Hematopoietic multipotent progenitor cell (in vitro differentiated cells): ENCODE data around the gene ADAMTSL5. TPM values are rescaled to one million over a fixed set of nuclear protein-coding genes. Genes with fewer than 3 reads are reported as not detected.
"Not testable (repeated sequence)": the region's sequence is repeated elsewhere in the genome, so short reads cannot be mapped to it uniquely, and the experiment has no call there.

Experiments
- DNase-seq, 3 donors: peaks; one replicate each; pipeline ENCODE4 v3.0.0-alpha.2; 2011 to 2015; ENCODE audit warnings: low read depth in 2 of 3, low spot score in 2 of 3
- total RNA-seq: library from RNA; depleted of rRNA; stranded (reverse); fragments of >200 nt; gene quantifications from one replicate; pipeline ENCODE4 v1.2.3, GENCODE V29; 2012

Gene ADAMTSL5
- total RNA-seq, 1 donor = not detected

DNA sequence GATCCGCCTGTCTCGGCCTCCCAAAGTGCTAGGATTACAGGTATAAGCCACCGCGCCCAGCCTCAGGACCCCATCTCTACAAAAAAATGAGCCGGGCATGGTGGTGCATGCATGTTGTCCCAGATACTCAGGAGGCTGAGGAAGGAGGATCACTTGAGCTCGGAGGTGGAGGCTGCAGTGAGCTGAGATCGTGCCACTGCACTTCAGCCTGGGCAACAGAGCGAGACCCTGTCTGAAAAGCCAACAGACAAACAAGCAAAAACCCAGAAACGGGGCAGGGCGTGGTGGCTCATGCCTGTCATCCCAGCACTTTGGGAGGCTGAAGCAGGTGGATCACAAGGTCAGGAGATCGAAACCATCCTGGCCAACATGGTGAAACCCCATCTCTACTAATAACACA lies 18.0 kb upstream of the ADAMTSL5 start:
- not testable (repeated sequence) for DNase-seq

DNA sequence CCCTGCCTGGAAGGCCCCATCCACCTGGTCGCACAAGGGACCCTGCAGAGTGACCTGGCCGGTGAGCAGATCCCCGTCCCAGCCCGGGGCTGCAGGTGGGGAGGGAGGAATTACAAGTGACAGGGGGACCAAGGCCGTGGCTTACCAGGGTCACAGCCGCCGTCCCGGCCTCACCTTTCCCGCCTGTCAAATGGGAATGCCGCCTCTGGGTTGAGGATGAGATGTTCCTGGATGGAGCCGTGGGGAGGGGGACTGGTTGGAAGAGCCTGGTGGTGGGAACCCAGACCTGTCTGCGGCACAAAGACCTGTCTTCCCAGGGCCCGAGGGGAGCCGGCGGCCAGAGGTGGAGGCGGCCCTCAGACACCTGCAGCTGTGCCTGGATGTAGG lies 16.6 kb upstream of the ADAMTSL5 start:
- DNase-seq = no peak

DNA sequence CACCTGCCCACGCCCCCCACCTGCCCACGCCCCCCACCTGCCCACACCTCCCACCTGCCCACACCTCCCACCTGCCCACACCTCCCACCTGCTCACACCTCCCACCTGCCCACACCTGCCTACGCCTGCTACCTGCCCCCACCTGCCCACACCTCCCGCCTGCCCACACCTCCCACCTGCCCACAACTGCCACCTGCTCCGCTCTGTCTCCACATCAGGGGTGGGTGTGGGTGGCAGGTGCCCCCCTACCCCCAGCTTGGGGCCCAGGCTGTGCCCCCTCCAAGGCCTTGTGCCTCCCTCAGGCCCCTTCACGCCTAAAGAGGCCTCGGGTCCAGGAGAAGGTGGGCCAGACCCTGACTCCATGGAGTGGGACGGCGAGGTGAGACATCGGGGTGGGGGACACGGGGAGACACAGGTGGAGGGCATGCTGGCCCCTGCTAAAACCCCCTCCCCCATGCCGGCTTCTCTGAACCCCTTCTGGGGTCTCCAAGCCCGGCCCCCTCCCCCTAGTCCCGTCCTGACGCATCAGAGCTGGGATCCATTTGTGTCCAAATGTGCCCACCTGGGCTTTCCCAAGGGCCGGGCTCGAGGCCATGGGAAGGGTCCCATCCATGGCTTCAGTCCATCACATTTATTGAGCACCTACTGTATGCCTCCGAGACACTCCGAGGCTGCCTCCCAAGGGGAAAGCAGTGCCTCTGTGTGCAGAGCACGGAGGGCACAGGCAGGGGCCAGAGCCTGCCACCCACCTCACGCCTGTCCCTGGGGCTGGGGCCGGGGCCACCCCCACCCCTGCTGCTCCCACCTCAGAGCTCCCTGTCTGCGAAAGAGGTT lies 16.0 kb upstream of the ADAMTSL5 start:
- no peak for DNase-seq

DNA sequence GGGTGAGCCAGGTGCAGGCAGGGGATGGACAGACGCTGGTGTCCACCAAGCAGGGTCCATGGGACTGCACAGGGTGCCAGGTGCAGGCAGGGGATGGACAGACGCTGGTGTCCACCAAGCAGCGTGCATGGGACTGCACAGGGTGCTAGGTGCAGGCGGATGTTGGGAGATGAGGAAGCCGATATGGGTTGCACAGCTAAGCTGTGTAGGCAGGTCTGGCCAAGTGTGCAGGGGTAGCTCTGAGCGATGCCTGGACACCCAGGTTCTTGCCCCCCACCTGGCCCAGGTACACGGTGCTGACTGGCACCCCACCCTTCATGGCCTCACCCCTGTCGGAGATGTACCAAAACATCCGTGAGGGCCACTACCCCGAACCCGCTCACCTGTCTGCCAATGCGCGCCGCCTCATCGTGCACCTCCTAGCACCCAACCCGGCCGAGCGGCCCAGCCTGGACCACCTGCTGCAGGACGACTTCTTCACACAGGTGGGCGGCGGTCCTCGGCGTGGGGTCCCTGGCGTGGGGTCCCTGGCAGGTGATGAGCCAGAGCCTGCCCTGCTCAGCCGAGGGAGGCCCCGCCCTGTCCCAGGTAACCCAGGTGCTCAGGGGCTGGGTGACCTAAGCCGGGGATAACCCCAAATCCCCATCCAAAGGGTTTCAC lies 15.0 kb upstream of the ADAMTSL5 start:
- no peak for DNase-seq

DNA sequence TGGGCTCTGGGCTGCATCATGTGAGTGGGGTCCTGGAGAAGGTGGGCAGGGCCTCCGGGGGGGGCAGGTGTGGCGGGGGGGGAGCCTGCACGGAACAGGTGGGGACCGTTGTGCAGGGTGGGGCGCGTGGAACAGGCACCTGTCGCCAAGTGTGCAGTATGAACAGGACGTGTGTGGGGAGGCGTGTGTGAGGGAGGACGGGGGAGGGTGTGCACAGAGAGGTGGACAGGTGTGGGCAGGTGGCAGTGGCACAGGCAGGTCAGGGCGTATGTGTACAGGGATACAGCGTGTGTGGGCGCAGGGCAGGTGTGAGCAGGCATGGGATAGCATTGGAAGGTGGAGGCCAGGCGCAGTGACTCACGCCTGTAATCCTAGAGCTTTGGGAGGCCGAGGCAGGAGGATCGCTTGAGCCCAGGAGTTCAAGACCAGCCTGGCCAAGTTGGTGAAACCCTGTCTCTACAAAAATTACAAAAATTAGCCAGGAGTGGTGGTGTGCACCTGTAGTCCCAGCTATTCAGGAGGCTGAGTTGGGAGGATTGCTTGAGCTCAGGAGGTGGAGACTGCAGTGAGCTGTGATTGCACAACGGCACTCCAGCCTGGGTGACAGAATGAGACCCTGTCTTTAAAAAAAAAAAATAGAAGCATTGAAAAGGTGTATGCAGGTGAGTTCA lies 14.3 kb upstream of the ADAMTSL5 start:
- no peak for DNase-seq

DNA sequence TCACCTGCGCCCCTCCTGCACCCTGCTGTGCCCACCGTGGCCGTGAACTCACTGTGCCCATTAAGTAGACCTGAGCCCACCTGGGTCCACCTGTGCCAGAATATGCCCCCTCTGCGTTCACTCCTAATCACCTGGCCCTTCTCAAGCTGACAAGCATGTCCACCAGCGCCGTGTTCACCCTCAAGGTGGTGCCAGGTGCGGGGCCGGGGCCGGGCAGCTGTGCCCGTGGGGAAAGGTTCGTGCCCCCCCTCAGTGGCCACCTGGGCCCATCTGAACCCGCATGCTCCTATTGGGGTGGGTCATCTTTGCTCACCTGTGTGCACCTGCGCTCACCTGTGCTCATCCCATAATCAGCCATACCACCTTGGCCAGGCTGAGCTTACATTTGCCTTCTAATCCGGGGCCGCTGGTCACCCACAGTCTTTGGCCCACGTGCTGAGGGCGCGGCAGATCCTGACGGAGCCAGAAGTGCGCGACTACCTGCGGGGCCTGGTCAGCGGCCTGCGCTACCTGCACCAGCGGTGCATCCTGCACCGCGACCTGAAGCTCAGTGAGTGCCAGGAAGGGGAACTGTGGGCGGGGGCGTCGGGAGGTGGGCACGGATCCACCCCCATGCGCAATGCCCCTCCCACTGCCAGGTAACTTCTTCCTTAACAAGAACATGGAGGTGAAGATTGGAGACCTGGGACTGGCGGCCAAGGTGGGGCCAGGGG lies 13.4 kb upstream of the ADAMTSL5 start:
- no peak for DNase-seq

DNA sequence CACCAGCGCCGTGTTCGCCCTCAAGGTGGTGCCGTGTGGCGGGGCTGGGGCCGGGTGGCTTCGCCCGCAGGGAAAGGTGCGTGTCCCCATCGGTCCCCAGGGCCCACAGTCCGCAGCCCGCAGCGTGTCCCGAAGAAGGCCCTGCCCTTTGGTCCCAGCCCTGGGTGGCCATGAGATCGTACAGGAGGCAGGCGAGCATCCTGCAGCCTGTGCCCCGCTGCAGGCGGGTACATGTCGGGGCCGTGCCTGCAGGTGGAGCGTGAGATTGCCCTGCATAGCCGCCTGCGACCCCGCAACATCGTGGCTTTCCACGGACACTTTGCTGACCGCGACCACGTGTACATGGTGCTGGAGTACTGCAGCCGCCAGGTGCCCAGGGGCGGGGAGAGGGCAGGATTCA lies 12.5 kb upstream of the ADAMTSL5 start:
- DNase-seq = no peak

DNA sequence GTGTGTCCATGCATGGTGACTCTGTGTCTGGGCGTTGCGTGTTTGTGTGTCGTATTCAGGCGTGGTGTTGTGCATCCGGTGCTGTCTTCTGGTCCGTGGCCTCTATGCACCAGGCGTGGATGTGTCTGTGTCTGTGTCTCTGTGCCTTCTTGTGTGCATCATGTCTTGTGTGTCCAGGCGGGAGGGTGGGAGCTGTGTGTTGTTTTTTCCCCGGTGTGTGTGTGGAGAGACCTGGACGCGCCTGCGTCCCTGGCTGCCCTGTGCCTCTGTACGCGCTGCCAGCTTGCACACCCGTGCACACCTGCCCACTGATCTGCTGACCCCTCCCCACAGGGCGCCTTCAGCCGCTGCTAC lies 12.1 kb upstream of the ADAMTSL5 start:
- no peak for DNase-seq

DNA sequence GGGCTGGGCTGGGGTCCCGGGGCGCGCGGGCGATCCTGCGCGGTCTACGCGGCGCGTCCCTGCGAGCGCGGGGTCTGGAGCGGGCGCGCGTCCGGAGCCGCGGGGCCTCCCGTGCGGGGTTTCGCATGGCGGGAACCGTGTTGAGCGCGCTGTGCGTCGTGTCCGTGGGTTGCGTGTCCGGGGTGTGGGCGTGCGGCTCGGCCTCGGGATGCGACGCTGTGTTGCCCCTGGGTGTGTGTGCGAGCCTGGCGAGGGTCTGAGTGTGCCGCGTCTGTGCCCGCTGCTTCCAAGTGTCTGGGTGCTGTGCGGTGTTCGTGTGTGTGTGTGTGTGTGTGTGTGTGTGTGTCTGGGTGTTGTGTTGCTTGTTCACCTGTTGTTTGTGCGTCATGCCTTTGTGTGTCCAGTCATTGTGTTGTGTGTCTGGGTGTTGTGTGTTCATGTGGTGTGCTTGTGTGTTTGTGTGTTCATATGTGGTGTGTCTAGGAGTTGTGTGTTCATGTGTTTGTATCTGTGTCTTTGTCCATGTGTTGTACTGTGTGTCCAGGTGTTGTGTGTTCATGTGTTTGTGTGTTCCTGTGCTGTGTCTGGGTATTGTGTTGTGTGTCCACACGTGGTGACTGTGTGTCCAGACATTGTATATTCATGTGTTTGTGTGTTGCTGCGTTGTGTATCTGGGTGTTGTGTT lies 11.6 kb upstream of the ADAMTSL5 start:
- DNase-seq = no peak

DNA sequence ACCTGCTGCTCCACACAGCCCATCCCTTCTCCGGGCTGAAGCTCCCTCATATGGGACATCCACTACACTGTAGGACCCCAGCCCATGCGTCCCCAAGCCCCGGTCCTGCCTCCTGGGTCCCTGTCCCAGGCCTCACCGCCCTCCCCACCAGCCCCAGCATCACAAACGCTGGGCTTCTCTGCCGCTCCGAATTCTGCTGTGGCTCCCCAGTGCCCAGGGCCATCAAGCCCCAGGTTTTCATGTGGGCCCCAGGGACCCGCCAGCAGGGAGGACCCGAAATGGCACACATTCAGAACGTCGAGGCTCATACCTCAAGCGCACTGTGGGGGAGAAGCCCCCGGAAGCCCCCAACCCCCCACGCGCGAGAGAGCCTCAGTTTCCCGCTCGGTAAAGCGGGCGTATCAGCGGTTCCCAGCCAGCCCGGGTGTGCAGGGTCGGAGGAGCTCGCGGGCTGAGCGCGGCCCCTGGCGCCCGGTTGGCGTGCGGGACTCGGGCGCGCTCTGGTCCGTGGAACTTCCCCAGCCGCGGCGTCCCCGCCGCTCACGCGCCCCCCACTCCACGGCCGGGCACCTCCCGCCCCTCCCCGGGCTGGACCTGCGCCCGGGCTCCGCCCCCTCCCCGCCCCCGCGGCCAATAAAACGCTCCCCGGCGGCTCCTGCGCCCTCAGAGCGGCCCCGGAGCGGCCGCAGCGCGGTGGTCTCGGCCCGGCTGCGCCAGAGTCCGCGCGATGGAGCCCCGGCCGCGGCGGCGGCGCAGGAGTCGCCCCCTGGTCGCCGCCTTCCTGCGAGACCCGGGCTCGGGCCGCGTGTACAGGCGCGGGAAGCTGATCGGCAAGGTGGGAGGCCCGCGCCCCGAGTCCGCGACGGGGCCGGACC lies 10.8 kb upstream of the ADAMTSL5 start, which contains the start of gene PLK5:
Gene PLK5, plus strand, starts transcription at position 666 of the 875 bp plus-strand sequence. CDS start 2,920 bp downstream, outside the sequence.
- DNase-seq = no peak

DNA sequence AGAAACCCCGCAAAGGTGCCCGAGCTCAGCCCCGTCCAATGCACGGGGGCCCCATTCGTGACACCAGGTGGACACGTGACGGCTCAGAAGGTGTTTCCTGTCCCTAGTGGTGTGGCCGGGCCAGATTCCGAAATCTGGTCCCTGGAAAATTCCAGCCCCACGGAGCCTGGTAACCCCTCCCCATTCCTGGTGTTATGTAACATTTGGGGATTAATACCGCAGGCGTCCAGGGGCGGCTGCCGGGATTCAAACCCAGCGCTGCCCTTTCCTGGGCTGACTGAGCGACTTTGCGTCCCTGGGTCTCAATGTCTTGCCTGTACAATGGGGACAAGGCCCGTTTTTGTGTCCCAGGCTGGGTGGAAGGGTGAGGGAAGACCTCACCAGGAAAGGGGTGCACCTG lies 10.0 kb upstream of the ADAMTSL5 start:
- no peak for DNase-seq

DNA sequence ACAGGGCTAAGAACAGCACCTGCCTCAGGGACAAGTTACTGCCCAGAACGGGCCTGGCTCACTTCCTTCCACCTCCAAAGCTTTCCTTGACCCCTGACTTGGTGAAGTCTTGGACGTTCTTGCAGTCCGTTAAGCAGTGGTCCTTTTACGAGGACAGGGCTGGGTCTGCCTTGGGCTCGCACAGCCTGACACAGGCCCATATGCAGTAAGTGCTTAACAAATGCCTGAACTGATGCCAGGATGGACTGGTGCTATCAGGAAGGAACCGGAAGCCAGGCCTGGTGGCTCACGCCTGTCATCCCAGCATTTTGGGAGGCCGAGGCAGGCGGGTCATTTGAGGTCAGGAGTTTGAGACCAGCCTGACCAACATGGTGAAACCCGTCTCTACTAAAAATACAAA lies 9.2 kb upstream of the ADAMTSL5 start:
- no peak for DNase-seq

DNA sequence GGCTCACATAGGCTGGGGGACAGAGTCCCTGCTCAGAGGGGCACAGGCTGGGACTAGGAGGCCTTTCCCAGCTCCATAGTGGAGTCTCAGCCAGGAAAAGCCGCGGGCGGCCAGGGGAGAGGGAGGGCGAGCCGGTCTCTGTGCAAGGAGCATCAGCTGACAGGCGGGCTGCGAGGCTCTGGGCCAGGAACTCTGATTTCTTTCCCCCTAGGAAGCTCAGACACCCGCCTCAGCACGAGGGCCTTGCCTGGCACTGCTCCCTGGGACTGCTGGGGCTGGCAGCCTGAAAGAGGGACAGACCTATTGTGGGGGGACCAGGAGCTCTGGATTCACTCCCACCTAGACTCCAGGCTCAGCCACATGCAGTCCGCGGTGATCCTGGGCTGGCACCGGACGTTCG lies 8.8 kb upstream of the ADAMTSL5 start:
- DNase-seq = no peak

DNA sequence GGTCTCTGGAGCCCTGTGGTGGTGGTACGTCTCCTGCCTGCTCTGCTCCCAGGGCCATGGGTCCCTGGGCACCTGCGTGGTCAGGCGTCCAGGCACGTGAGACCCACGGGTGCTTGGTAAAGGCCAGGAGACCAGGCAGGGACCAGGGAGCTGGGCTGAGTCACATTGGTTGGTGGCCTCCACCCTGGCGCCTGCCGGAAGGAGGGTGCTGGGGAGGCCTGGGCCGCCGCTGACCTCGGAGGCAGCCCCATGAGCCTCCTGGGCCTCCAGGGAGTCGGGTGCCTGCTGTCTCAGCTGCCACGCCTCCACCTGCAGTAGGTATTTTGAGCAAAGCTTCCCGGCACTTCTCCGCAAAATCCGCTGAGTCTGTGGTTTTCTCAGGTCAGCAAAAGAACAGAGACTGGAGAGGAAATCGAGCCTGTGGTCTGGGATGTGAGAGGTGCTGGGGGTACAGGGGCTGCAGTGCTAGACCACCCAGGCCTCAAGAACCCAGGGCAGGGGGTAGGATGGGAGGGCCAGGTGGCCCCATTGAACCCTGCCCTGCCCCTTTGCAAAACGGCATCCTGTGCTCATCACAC lies 7.5 kb upstream of the ADAMTSL5 start:
- DNase-seq = no peak

DNA sequence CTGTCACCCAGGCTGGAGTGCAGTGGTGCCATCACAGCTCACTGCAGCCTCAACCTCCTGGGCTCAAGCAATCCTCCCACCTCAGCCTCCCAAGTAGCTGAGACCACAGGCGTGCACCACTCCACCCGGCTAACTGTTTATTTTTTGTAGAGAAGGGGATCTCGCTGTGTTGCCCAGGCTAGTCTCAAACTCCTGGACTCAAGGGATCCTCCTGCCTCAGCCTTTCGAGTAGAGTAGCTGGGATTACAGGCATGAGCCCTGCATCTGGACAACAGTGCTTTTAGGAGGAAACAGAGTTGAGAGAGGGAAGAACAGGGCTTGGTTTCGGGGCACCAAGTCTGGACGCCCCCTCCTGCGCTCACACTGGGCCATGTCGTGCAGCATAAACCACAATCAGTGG lies 7.0 kb upstream of the ADAMTSL5 start:
- DNase-seq = not testable (repeated sequence)

DNA sequence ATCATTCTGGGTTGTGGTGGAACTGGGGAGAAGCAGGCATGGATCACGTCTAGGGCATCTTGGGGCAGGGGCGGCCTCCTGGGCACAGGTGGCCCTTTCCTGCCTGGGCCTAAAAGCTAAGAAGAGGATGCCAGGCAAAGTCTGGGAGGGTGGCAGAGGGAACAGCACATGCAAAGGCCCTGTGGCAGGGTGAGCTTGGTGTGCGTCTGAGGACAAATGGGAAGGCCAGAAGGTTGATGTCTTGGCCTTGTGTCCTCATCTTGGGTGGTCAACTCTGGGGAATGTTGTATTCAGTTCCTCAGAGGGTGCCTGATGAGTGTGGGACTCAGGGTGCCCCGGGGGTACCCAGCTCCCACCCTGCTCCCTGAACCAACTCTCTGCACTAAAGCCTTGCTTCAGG lies 5.7 kb upstream of the ADAMTSL5 start:
- no peak for DNase-seq

DNA sequence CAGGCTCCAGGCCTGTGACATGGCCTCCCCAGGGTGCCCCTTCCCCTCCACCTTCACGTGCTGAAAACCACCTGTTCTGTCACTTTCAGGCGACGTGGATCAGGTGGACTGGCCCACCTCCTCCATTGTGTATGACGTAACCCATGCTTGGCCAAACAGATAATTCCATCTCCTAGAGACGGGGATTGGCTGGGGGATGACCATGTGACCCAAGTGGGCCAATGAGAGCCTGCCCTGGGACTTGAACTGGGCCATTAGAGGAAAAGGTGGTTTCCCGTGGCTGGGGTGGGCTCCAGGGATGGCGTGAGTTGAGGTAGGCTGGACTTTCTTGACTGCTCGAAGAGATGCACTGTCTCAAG lies 3.6 kb upstream of the ADAMTSL5 start:
- DNase-seq = no peak

DNA sequence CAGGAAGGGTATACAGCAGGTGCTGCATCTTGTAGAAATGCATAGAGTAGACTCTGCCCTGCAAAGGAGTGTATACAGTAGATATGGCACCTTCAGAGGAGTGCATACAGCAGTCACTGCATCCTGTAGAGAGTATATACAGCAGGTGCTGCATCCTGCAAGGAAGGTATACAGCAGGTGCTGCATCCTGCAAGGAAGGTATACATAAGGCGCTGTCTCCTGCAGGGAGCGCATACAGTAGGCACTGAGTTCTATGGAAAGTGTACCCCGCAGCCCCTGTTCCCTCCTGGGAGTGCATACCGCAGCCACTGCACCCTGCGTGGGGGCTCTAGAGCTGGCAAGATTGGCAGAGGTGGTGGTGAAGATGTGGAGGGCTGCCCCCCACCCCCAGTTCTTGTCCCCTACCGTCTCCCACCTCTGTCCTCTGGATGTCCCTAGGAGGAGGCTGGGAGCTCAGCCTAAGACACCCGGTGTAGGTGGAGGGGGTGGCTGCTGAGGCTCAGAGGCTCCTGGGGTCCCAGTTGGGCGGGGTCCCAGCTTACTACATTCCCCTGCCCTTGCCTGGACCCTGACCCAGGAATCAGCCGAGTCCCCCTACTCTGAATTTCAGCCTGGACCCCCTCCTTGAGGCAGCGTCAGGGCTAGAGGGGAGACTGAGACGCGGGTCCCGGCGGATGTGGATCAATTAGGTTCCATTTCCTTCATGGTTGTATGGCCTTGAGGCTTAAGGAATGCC lies 2.3 kb upstream of the ADAMTSL5 start:
- DNase-seq = no peak

DNA sequence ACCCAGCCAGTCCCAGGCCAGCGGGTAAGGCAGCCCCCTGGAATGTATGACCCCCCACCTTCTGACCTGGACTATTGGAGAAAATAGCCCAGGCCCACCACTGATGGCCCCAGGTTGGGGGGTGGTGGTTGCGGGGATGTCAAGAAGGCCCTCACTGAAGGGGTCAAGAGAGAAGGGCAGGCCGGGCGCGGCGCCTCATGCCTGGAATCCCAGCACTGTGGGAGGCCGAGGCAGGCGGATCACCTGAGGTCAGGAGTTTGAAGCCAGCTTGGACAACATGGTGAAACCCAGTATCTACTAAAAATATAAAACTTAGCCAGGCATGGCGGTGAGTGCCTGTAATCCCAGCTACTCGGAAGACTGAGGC lies 1.5 kb upstream of the ADAMTSL5 start:
- DNase-seq = no peak
